Mesodermal cell (in vitro differentiated cells): ENCODE data around the gene SLC35A3.
"Not testable (repeated sequence)": the region's sequence is repeated elsewhere in the genome, so short reads cannot be mapped to it uniquely, and the experiment has no call there.

Experiments used
- H3K27ac ChIP-seq: 2 replicates; pipeline ENCODE4 v1.7.0; 2013; ENCODE audit warnings: mild to moderate bottlenecking, low read depth, low read length, moderate library complexity; ENCODE audit not compliant: severe bottlenecking
- H3K36me3 ChIP-seq: 2 replicates; pipeline ENCODE4 v1.7.1; 2013; ENCODE audit warnings: mild to moderate bottlenecking, low read length, moderate library complexity; ENCODE audit not compliant: control insufficient read depth, insufficient read depth
- H3K4me1 ChIP-seq: one replicate; pipeline ENCODE4 v1.7.1; 2013; ENCODE audit warnings: mild to moderate bottlenecking, low read length; ENCODE audit not compliant: insufficient read depth, control insufficient read depth, poor library complexity, severe bottlenecking
- H3K4me3 ChIP-seq: 2 replicates; pipeline ENCODE4 v1.7.0; 2013; ENCODE audit warnings: low read length, control low read depth, mild to moderate bottlenecking; ENCODE audit not compliant: insufficient read depth, poor library complexity, severe bottlenecking; ENCODE audit errors: extremely low read depth
- H3K9me3 ChIP-seq: 2 replicates; pipeline ENCODE4 v1.7.1; 2013; ENCODE audit warnings: mild to moderate bottlenecking, low read length, moderate library complexity; ENCODE audit not compliant: control insufficient read depth
- WGBS, 2 experiments: methylation state at CpG; one replicate each; pipeline ENCODE4 v1.1.5; 2013; ENCODE audit warnings: missing lambda C conversion rate in 2 of 2; ENCODE audit not compliant: insufficient coverage in 2 of 2; 5-methylcytosine and 5-hydroxymethylcytosine counted together

SLC35A3 gene

DNA sequence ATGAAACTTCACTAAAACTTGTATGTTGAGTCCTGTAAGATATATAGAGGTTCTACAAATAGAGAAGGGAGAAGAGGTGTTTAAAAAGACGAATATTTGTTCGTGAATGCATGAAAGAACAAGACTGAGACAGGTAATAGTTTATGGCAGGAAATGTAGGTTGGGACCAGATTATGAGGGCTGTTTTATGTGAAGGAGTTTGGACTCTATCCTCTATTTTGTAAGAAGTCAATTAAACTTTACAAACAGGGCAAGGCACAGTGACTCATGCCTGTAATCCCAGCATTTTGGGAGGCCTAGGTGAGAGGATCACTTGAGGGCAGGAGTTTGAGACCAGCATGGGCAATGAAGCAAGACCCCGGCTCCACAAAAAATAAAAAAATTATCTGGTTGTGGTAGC is 5.7 kb downstream of the SLC35A3 start:
- H3K27ac ChIP-seq = no peak overlapping the region
- H3K36me3 ChIP-seq = peaks cover 14% of the 10 kb centered on the region
- no peaks in the 10 kb centered on the region for H3K9me3 ChIP-seq
- H3K4me1 ChIP-seq = no peaks in the 10 kb centered on the region
- WGBS, 2 experiments = 94 to 100% methylated on average over 2 to 3 of the region's 3 CpGs
- H3K4me3 ChIP-seq = no peak overlapping the region

DNA sequence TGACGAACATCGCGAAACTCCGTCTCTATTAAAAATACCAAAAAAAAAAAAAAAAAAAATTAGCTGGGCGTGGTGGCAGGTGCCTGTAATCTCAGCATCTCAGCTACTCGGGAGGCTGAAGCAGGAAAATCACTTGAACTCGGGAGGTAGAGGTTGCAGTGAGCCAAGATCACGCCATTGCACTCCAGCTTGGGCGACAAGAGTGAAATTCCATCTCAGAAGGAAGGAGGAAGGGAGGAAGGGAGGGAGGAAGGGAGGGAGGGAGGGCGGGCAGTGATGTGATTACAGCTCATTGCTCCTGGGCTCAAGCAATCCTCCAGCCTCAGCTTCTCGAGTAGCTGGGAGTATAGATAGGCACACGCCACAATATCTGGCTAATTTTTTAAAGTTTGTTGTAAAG is 7.5 kb downstream of the SLC35A3 start:
- H3K4me3 ChIP-seq, H3K4me1 ChIP-seq, H3K9me3 ChIP-seq, H3K27ac ChIP-seq: not testable (repeated sequence)
- H3K36me3 ChIP-seq = peaks cover 14% of the 10 kb centered on the region
- 93 to 94% methylated on average over 5 of the region's 12 CpGs for WGBS, 2 experiments

DNA sequence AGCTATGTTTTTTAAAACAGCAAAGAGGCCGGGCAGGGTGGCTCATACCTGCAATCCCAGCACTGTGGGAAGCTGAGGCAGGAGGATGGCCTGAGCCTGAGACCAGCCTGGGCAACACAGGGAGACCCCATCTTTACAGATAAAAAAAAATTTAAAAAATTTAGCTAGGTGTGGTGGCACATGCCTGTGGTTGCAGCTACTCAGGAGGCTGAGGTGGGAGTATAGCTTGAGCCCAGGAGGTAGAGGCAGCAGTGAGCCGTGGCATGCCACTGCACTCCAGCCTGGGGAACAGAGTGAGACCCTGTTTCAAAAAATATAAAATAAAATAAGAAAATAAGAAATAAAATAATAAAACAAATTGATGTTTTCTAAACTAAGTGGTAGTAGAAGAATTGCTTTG is 8.4 kb downstream of the SLC35A3 start:
- Histone ChIP-seq H3K27ac (no peak overlapping the region), H3K4me1 (no peaks in the 10 kb centered on the region), H3K4me3 (no peak overlapping the region), H3K36me3 (peaks cover 14% of the 10 kb centered on the region), H3K9me3 (no peaks in the 10 kb centered on the region)
- WGBS, 2 experiments = 100% methylated on average over 1 of the region's 2 CpGs; no CpG with 5 or more reads in 1 of the 2 experiments

DNA sequence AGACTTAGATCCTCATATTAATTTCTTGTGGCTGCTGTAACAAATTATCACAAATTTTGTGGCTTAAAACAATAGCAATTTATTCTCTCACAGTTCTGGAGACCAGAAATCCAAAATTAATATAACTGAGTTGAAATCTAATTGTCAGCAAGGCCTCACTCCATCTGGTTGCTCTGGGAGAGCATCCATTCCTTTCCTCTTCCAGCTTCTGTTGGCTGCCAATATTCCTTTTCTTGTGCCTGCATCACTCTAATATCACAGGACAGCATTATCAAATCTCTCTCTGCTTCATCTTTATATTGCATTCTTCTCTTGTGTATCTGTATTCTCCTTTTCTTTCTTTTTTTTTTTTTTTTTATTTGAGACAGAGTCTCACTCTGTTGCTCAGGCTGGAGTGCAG is 9.3 kb downstream of the SLC35A3 start:
- Histone ChIP-seq H3K9me3 (no peaks in the 10 kb centered on the region), H3K4me1 (no peaks in the 10 kb centered on the region), H3K27ac (no peak overlapping the region), H3K4me3 (no peak overlapping the region), H3K36me3 (peaks cover 14% of the 10 kb centered on the region)

DNA sequence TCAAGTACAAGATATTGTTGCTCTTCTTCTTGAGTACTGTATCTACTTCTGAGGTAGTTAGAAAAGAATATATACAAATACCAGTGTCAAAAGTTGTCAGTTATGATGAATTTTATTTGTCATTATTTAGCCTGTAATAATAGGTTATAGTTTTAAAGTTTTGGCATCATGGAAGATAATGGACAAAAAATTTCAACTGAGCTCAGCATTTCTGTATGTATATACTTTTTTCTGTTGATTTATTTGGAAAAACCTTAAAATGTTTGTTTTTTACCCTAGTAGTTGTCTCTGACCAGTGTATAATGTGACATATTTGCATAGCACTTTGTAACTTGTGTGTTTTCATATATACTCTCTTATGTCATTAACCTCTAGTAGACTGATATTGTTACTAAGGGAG is 11.1 kb downstream of the SLC35A3 start:
- H3K4me1 ChIP-seq = no peaks in the 10 kb centered on the region
- no peak overlapping the region for H3K27ac ChIP-seq
- H3K9me3 ChIP-seq = peaks cover 4% of the 10 kb centered on the region
- no peak overlapping the region for H3K4me3 ChIP-seq
- H3K36me3 ChIP-seq = peaks cover under 1% of the 10 kb centered on the region

DNA sequence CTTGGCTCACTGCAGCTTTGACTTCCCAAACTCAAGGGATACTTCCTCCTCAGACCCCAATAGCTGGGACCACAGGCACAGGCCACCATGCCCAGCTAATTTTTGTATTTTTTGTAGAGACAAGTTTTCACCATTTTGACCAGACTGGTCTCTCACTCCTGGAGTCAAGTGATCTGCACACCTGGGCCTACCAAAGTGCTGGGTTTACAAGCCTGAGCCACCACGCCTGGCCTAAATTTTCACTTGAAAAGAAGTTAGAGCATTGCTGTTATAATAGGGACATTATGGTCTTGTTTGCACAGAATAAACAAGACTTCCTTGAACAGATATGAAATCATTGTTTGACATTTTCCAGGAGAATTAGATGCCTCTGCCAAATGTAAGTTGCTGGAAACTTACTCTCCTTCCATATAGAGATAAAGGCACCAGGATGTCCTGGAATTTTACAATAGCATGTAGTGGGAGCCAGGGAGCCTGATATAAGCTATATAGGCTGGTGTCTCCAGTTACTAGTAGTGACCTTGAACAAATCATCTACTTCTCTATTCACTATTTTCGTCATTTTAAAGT is 16.9 kb downstream of the SLC35A3 start:
- no peak overlapping the region for H3K4me3 ChIP-seq
- H3K27ac ChIP-seq = no peak overlapping the region
- H3K36me3 ChIP-seq = peaks cover 13% of the 10 kb centered on the region
- 100% methylated on average over 1 of the region's 2 CpGs; no CpG with 5 or more reads in 1 of the 2 experiments for WGBS, 2 experiments
- no peaks in the 10 kb centered on the region for H3K4me1 ChIP-seq
- peaks cover 6% of the 10 kb centered on the region for H3K9me3 ChIP-seq

DNA sequence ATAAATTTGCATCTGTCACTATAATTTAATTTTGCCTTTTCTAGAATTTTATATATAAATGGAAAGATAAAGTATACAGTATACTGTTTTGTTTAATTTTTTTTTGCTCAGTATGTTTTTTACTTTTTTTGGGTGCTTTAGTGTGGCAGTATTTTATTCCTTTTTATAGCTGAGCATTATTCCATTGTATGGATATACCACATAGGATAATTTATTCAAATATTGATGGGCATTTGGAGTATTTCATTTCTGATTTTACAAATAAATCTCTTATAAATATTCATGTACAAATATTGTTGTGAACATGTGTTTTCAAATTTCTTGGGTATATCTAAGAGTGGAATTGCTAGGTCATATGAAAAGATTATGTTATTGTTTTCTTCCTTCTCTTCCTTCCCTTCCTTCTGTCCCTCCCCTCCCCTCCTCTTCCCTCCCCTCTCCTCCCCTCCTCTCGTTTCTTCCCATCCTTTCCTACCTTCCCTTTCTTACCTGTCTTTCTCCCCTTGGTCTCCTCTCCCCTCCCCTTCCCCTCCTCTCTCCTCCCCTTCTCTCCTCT is 18.5 kb downstream of the SLC35A3 start:
- Histone ChIP-seq H3K4me1 (no peaks in the 10 kb centered on the region), H3K36me3 (peaks cover 16% of the 10 kb centered on the region), H3K9me3 (peaks cover 10% of the 10 kb centered on the region), H3K27ac (no peak overlapping the region), H3K4me3 (no peak overlapping the region)
- WGBS, 2 experiments = no CpG with 5 or more reads among the region's 1 CpG

DNA sequence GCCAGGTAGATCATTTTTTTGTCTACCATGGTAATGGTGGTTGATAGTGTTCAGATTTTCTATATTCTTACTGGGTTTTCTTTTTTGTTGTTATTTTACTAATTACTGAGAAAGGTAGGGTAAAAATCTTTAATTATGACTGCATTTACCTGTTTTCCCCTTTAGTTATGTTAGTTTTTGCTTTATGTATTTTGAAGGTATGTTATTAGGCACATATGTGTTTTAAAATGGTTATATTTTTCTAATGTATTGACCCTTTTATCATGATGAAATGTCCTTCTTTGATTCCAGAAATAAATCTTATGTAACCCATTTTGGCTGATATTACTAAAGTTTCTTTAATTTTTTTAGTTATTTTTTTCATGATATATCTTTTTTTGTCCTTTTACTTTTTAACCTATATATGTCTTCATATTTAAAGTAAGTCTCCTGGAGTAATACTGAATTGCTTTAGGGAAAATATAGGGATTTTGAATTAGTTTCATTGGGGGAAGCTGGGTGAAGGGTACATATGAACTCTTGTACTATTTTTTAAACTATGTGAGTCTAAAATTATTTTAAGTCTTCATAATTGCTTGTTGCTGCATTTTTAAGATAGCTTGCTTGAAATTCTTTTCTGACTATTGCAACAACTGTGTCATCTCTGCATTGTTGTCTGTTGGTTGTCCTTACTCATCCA is 22.4 kb downstream of the SLC35A3 start:
- no peak overlapping the region for H3K4me3 ChIP-seq
- peaks cover 16% of the 10 kb centered on the region for H3K36me3 ChIP-seq
- H3K9me3 ChIP-seq = peaks cover 6% of the 10 kb centered on the region
- no peaks in the 10 kb centered on the region for H3K4me1 ChIP-seq
- H3K27ac ChIP-seq = no peak overlapping the region

DNA sequence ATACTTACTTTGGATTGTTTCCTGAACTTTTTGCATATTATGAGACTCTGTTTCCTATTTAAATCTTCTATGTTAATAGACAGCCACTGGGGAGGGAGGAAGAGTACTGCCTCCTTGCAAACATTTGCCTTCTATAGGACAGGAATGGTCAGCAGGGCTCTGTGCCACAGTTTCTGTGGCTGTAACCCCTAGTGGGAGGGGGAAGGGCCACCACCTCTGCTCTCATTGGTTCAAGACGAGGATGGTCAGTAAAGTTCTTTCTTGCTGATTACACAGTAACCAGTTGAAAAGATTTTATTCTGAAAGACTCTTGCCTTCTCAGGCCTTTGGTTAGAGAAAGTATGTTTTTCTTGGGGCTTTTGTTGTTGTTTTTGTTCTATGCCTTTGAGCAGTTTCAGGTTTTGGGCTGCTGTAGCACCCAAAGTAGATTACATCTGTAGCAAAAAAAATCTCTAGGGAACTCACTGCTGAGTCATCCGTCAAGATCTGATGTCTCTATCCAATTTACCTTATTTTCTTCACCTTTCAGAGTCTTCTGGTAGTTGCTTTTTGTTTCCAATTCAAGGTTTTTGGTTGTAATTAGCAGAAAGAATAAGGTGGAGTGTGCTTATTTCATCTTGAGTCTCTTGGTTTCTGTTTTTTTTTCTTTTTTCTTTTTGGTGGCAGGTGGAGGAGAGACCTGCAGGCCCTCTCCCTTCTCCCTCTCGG is 23.1 kb downstream of the SLC35A3 start:
- no peaks in the 10 kb centered on the region for H3K4me1 ChIP-seq
- WGBS, 2 experiments = 71% methylated on average over 1 of the region's 3 CpGs; no CpG with 5 or more reads in 1 of the 2 experiments
- peaks cover 6% of the 10 kb centered on the region for H3K9me3 ChIP-seq
- no peak overlapping the region for H3K4me3 ChIP-seq
- no peak overlapping the region for H3K27ac ChIP-seq
- H3K36me3 ChIP-seq = peaks cover 16% of the 10 kb centered on the region

DNA sequence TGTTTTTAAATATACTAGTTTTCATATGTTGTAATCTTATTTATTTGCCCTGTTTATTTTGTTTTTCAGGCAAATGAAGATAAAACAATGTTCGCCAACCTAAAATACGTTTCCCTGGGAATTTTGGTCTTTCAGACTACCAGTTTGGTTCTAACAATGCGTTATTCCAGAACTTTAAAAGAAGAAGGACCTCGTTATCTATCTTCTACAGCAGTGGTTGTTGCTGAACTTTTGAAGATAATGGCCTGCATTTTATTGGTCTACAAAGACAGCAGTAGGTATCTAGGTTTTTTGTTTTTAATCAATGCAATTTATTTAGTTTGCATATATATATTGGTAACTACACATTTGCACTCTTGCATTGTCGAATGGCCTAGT is 23.7 kb downstream of the SLC35A3 start:
- Histone ChIP-seq H3K9me3 (peaks cover 6% of the 10 kb centered on the region), H3K4me1 (no peaks in the 10 kb centered on the region), H3K4me3 (no peak overlapping the region), H3K27ac (no peak overlapping the region), H3K36me3 (peaks cover 16% of the 10 kb centered on the region)
- 95 to 100% methylated on average over 3 to 4 of the region's 5 CpGs for WGBS, 2 experiments

DNA sequence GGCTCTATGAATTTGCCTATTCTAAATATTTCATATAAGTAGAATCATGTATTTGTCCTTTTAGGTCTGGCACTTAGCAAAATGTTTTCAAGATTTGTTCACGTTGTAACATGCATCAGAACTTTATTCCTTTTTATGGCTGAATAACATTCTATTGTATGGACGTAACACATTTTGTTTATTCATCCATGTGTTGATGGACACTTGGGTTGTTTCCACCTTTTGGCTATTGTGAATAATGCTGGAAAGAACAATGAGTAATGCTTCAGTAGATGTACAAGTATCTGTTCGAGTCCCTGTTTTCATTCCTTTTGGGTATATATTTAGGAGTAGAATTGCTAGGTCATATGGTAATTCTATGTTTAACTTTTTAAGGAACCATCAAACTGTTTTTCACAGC is 24.7 kb downstream of the SLC35A3 start:
- no peaks in the 10 kb centered on the region for H3K4me1 ChIP-seq
- H3K27ac ChIP-seq = no peak overlapping the region
- peaks cover 6% of the 10 kb centered on the region for H3K9me3 ChIP-seq
- H3K4me3 ChIP-seq = no peak overlapping the region
- H3K36me3 ChIP-seq = peaks cover 16% of the 10 kb centered on the region
- WGBS, 2 experiments = 100% methylated on average over 1 of the region's 3 CpGs
